Right lobe of liver (tissue), 6 donors: ENCODE data around the gene LACTBL1. TPM values are rescaled to one million over a fixed set of nuclear protein-coding genes. Genes with fewer than 3 reads are reported as not detected.

ENCODE experiments used
- ATAC-seq, 4 donors: fragments of 200-7000 bp; cut with Tn5 transposase; one replicate each; pipeline ENCODE4 v1.9.1; 2020; ENCODE audit warnings: mild to moderate bottlenecking in 4 of 4, moderate library complexity in 4 of 4
- DNase-seq, 3 donors: peaks; one replicate each; pipeline ENCODE4 v3.0.0-alpha.2; 2020
- H3K27ac ChIP-seq, 3 donors: fragments of 200-600 bp; one replicate each; pipeline ENCODE4 v1.8.0; 2022
- H3K27me3 ChIP-seq, 2 donors: fragments of 200-600 bp; one replicate each; pipeline ENCODE4 v1.8.0; 2022
- H3K36me3 ChIP-seq, 4 donors: fragments of 200-600 bp; sonication (generic) in 1 of 4; one replicate each; pipeline versions ENCODE4 v1.5.1 to v1.8.0; 2017 to 2022; ENCODE audit warnings: control low read depth in 1 of 4
- H3K4me1 ChIP-seq, 4 donors: fragments of 200-600 bp; sonication (generic) in 1 of 4; one replicate each; pipeline versions ENCODE4 v1.5.1 to v1.8.0; 2017 to 2022; ENCODE audit warnings: control low read depth in 1 of 4
- H3K4me3 ChIP-seq, 3 donors: fragments of 200-600 bp; one replicate each; pipeline ENCODE4 v1.8.0; 2022
- H3K9me3 ChIP-seq, 4 donors: fragments of 200-600 bp; sonication (generic) in 1 of 4; one replicate each; pipeline versions ENCODE4 v1.5.1 to v1.8.0; 2017 to 2022; ENCODE audit warnings: control low read depth in 1 of 4
- CTCF ChIP-seq, 4 donors: fragments of 200-600 bp in 3 of 4; fragments of 450-650 bp in 1 of 4; IDR thresholded peaks; one replicate each; pipeline versions ENCODE4 v1.5.1 to v1.8.0; 2016 to 2022; ENCODE audit warnings: antibody characterized with exemption in 4 of 4, mild to moderate bottlenecking in 2 of 4
- POLR2A ChIP-seq: fragments of 450-650 bp; IDR thresholded peaks from one replicate; pipeline ENCODE4 v1.6.1; 2017; ENCODE audit warnings: antibody characterized with exemption, mild to moderate bottlenecking
- WGBS: methylation state at CpG from one replicate; pipeline ENCODE4 v1.1.6; 2018; ENCODE audit warnings: low coverage, low lambda C conversion rate; ENCODE audit not compliant: insufficient coverage; ENCODE audit errors: missing lambda C conversion rate; 5-methylcytosine and 5-hydroxymethylcytosine counted together
- intact Hi-C, 2 donors: fragments of 100-400 bp; cut with DNase I; formaldehyde crosslinking; loops; one replicate each; pipeline versions ENCODE4 v1.11.2 to v1.14.1; 2022
- total RNA-seq, 6 experiments: library from RNA; depleted of rRNA in 2 of 6; stranded (reverse); fragments of >200 nt in 2 of 6; fragmentation: NEBNext Ultra II Directional in 3 of 6; extraction: Animal tissue kit (Norgen Biotek cat#: 25700) in 3 of 6; gene quantifications; one replicate each; pipeline versions ENCODE4 v1.1.0 to v1.2.4, GENCODE V29; 2016 to 2023
- donor health status: DM: no; HTN: yes; CAD: no.
- donor health status: DM: no; HTN: no; CAD: no.
- donor health status: DM: no; HTN: no; CAD: no.
- donor health status: DM: no; HTN: yes; CAD: no.
- donor health status: DM: no; HTN: yes; CAD: no.

Gene LACTBL1
- total RNA-seq, 6 experiments from 2014 or later: not detected

DNA sequence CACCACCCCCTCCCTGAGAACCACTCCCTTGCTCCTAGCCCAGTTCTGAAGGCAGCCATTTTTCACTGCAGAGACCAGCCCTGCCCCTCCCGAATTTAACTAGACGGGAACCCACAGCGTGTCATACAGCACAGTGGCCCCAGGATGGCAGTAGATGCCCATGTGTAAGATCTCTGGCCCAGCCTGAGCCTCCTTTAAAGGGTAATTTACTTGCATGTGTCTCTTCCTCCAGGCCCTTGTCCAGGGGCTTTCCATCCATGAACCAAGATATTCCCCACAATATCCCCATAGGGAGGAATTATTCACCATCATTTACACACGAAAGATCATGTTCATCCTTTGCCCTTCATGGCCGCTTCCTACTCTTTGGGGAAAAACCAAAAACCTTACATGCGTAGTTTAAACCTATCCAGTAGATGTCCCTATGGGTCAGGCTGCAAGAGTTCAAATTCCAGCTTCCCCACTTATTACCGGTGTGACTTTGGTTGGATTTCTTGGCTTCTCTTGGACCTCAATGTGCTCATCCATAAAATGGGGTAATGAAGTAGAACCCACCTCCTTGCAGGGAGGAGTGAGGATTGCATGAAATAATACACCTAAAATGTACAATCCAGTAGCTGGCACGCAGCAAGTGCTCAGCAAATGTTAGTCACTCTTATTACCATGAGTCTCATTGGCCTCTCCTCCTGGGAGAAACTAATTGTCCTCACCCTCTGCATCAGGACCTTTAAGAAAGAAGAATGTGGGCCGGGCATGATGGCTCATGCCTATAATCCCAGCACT, 4.0 kb upstream of the LACTBL1 start:
- Histone ChIP-seq H3K4me1 (no peaks in the 10 kb centered on the region), H3K27me3 (no peaks in the 10 kb centered on the region), H3K4me3 (no peak overlapping the region), H3K36me3 (no peaks in the 10 kb centered on the region), H3K27ac (no peak overlapping the region), H3K9me3 (no peaks in the 10 kb centered on the region)
- intact Hi-C loops: loop anchor here in 1 of 2 donors (10.0 kb wide), 1 partner anchor 208 kb away; no protein-coding TSS in a partner anchor
- DNase-seq (peak in 2 of 3 donors; percentile 59 to 70), ATAC-seq (peak; percentile 95 to 98 (median 96))
- 29% methylated on average over 8 of the region's 9 CpGs for whole genome bisulfite sequencing
- TF ChIP-seq POLR2A: no peak
- peak; percentile 52 to 87 (median 64) for TF ChIP-seq CTCF (IDR thresholded peaks at IDR 0.05)

GRCh38 chr1:22976127-22976460, 3.4 kb upstream of the LACTBL1 start:
- Histone ChIP-seq H3K27ac (no peak overlapping the region), H3K36me3 (no peaks in the 10 kb centered on the region), H3K27me3 (no peaks in the 10 kb centered on the region), H3K4me1 (no peaks in the 10 kb centered on the region), H3K9me3 (no peaks in the 10 kb centered on the region), H3K4me3 (no peak overlapping the region)
- 30% methylated on average over 3 of the region's 4 CpGs for WGBS
- TF ChIP-seq CTCF (IDR thresholded peaks at IDR 0.05) (no peak), POLR2A (no peak)
- intact Hi-C loops: loop anchor here in 1 of 2 donors (10.0 kb wide), 1 partner anchor 209 kb away; no protein-coding TSS in a partner anchor
- ATAC-seq: no peak
- no peak for DNase-seq

- ATAC-seq (peak in 1 of 4 donors; percentile 42), DNase-seq (no peak)
- Histone ChIP-seq H3K4me1 (no peaks in the 10 kb centered on the region), H3K36me3 (no peaks in the 10 kb centered on the region), H3K27me3 (no peaks in the 10 kb centered on the region), H3K9me3 (no peaks in the 10 kb centered on the region), H3K4me3 (no peak overlapping the region), H3K27ac (no peak overlapping the region)
- 38% methylated on average over 2 of the region's 3 CpGs for WGBS
- intact Hi-C loops: loop anchor here in 1 of 2 donors (10.0 kb wide), 1 partner anchor 209 kb away; no protein-coding TSS in a partner anchor
- TF ChIP-seq CTCF (IDR thresholded peaks at IDR 0.05) (no peak), POLR2A (no peak)
Measured at GRCh38 chr1:22975694-22976093, 3.0 kb upstream of the LACTBL1 start.

DNA sequence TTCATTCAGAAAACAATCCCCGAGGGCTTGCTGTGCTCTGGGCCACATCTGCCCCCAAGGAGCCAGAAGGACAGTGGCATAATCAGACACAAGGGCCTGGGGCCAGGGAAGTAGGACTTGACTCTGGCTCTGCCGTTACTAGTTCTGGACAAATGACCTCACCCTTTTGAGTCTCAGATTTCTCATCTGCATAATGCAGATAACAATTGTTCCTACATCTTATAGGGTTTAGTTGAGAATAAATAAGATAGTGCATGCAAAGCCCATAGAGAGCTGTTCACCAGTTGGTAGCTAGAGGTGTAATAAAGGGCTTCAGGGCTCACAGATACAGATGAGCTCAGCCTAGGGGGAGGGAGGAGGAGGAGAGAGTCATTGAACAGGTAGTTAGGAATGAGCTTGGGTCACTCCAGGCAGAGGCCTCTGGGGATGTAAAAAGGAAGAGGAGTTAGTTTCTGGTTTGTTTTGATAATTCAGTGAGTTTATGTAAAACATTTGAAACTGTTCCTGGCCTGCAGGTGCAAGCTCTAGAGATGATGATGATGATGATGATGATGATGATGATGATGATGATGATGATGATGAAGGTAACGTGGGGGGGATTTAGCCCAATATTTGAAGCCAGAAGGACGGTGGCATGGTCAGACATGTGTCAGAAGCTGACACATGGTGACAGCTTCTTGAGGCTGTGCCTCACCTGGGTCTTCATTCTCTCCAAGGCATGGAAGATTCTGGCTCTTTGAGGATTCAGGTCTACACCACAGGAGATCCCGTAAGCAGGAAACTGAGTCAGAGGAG, 858 bp downstream of the LACTBL1 start:
- no peak overlapping the region for H3K27ac ChIP-seq
- intact Hi-C loops: loop anchor here in 1 of 2 donors (10.0 kb wide), 1 partner anchor 213 kb away; no protein-coding TSS in a partner anchor
- H3K4me1 ChIP-seq: no peaks in the 10 kb centered on the region
- WGBS: 45% methylated on average over 5 of the region's 5 CpGs
- no peak overlapping the region for H3K4me3 ChIP-seq
- no peaks in the 10 kb centered on the region for H3K27me3 ChIP-seq
- no peak for TF ChIP-seq CTCF (IDR thresholded peaks at IDR 0.05)
- no peak for TF ChIP-seq POLR2A
- no peak for ATAC-seq
- H3K36me3 ChIP-seq: no peaks in the 10 kb centered on the region
- H3K9me3 ChIP-seq: no peaks in the 10 kb centered on the region
- DNase-seq: no peak
